Measurements from ENCODE around the gene SOS2. TPM values are rescaled to one million over a fixed set of nuclear protein-coding genes. Genes with fewer than 3 reads are reported as not detected.

The SOS2 gene
- total and polyA plus RNA-seq, 2 of the 8 experiments (the other 6 are each of a cell fraction or from before 2014, with no cell fraction given) = 2.8 to 12.7 TPM

DNA sequence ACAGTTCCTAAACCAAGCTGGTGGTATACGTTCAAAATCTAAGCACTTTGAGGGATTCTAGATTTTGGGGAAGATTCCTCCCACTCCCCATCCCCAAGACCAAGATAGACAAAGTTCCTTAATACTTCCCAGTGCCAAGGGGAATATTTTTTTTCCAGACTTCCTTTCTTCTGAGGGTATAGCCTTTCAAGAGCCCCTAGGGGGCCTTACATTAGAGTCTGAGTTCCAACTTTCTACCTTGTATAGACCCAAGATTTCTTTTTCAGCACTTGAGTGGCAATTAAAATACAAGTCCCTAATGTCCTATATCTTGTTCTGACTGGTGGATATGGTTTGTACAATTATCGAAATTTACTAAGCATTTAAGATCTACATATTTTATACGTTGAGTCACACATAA, 28.7 kb upstream of the SOS2 start (continued):
- TF ChIP-seq, protein P1, sequence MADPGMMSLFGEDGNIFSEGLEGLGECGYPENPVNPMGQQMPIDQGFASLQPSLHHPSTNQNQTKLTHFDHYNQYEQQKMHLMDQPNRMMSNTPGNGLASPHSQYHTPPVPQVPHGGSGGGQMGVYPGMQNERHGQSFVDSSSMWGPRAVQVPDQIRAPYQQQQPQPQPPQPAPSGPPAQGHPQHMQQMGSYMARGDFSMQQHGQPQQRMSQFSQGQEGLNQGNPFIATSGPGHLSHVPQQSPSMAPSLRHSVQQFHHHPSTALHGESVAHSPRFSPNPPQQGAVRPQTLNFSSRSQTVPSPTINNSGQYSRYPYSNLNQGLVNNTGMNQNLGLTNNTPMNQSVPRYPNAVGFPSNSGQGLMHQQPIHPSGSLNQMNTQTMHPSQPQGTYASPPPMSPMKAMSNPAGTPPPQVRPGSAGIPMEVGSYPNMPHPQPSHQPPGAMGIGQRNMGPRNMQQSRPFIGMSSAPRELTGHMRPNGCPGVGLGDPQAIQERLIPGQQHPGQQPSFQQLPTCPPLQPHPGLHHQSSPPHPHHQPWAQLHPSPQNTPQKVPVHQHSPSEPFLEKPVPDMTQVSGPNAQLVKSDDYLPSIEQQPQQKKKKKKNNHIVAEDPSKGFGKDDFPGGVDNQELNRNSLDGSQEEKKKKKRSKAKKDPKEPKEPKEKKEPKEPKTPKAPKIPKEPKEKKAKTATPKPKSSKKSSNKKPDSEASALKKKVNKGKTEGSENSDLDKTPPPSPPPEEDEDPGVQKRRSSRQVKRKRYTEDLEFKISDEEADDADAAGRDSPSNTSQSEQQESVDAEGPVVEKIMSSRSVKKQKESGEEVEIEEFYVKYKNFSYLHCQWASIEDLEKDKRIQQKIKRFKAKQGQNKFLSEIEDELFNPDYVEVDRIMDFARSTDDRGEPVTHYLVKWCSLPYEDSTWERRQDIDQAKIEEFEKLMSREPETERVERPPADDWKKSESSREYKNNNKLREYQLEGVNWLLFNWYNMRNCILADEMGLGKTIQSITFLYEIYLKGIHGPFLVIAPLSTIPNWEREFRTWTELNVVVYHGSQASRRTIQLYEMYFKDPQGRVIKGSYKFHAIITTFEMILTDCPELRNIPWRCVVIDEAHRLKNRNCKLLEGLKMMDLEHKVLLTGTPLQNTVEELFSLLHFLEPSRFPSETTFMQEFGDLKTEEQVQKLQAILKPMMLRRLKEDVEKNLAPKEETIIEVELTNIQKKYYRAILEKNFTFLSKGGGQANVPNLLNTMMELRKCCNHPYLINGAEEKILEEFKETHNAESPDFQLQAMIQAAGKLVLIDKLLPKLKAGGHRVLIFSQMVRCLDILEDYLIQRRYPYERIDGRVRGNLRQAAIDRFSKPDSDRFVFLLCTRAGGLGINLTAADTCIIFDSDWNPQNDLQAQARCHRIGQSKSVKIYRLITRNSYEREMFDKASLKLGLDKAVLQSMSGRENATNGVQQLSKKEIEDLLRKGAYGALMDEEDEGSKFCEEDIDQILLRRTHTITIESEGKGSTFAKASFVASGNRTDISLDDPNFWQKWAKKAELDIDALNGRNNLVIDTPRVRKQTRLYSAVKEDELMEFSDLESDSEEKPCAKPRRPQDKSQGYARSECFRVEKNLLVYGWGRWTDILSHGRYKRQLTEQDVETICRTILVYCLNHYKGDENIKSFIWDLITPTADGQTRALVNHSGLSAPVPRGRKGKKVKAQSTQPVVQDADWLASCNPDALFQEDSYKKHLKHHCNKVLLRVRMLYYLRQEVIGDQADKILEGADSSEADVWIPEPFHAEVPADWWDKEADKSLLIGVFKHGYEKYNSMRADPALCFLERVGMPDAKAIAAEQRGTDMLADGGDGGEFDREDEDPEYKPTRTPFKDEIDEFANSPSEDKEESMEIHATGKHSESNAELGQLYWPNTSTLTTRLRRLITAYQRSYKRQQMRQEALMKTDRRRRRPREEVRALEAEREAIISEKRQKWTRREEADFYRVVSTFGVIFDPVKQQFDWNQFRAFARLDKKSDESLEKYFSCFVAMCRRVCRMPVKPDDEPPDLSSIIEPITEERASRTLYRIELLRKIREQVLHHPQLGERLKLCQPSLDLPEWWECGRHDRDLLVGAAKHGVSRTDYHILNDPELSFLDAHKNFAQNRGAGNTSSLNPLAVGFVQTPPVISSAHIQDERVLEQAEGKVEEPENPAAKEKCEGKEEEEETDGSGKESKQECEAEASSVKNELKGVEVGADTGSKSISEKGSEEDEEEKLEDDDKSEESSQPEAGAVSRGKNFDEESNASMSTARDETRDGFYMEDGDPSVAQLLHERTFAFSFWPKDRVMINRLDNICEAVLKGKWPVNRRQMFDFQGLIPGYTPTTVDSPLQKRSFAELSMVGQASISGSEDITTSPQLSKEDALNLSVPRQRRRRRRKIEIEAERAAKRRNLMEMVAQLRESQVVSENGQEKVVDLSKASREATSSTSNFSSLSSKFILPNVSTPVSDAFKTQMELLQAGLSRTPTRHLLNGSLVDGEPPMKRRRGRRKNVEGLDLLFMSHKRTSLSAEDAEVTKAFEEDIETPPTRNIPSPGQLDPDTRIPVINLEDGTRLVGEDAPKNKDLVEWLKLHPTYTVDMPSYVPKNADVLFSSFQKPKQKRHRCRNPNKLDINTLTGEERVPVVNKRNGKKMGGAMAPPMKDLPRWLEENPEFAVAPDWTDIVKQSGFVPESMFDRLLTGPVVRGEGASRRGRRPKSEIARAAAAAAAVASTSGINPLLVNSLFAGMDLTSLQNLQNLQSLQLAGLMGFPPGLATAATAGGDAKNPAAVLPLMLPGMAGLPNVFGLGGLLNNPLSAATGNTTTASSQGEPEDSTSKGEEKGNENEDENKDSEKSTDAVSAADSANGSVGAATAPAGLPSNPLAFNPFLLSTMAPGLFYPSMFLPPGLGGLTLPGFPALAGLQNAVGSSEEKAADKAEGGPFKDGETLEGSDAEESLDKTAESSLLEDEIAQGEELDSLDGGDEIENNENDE (IDR thresholded peaks at IDR 0.05; ENCODE audit: insufficient replicate concordance, low read length) = no peak
- no peak for TF ChIP-seq HDAC2 (IDR thresholded peaks at IDR 0.05; ENCODE audit: borderline replicate concordance in 1 of 2, low read depth in 2 of 2, low read length in 2 of 2)
- no peak for TF ChIP-seq RBBP5 (IDR thresholded peaks at IDR 0.05; ENCODE audit: borderline replicate concordance, low read depth, low read length)
- TF ChIP-seq TAF1 (IDR thresholded peaks at IDR 0.05; ENCODE audit: low read depth, low read length) = no peak
- TF ChIP-seq BRCA1 (IDR thresholded peaks at IDR 0.05; ENCODE audit: low read depth, low read length) = no peak
- TF ChIP-seq SP4 (IDR thresholded peaks at IDR 0.05; ENCODE audit: low read length) = no peak
- TF ChIP-seq USF2 (IDR thresholded peaks at IDR 0.05; ENCODE audit: low read length) = no peak
- no peak for TF ChIP-seq SP1 (IDR thresholded peaks at IDR 0.05; ENCODE audit: low read depth, low read length)

All from H1 (cell line).